ENCODE data around the gene ZAR1L. TPM values are rescaled to one million over a fixed set of nuclear protein-coding genes. Genes with fewer than 3 reads are reported as not detected.

The ZAR1L gene
- total RNA-seq, 1 donor = not detected

- Histone ChIP-seq H2AFZ (ENCODE audit: low read length) (no peak overlapping the region), H4K20me1 (ENCODE audit: insufficient read depth, low read length) (no peaks in the 10 kb centered on the region), H3K4me2 (ENCODE audit: insufficient read depth, low read length) (no peak overlapping the region), H3K9me3 (ENCODE audit: low read depth, low read length) (no peaks in the 10 kb centered on the region), H3K36me3 (ENCODE audit: insufficient read depth, low read length) (peaks cover 7% of the 10 kb centered on the region), H3K27ac (ENCODE audit: low read depth, low read length) (no peak overlapping the region), H3K4me3 (ENCODE audit: insufficient read depth, low read length) (no peak overlapping the region), H3K4me1 (ENCODE audit: insufficient read depth, low read length) (peaks cover 13% of the 10 kb centered on the region), H3K79me2 (ENCODE audit: insufficient read depth, low read length) (no peaks in the 10 kb centered on the region), H3K27me3 (ENCODE audit: insufficient read depth, low read length) (no peaks in the 10 kb centered on the region)
- no peak for DNase-seq (ENCODE audit: insufficient read length, low spot score, missing footprints)
- no peak for TF ChIP-seq CTCF (IDR thresholded peaks at IDR 0.05; ENCODE audit: extremely low read depth, low read depth, low read length)
These were observed 34.1 kb downstream of the ZAR1L start for GRCh38 chr13:32281096-32281495.

DNA sequence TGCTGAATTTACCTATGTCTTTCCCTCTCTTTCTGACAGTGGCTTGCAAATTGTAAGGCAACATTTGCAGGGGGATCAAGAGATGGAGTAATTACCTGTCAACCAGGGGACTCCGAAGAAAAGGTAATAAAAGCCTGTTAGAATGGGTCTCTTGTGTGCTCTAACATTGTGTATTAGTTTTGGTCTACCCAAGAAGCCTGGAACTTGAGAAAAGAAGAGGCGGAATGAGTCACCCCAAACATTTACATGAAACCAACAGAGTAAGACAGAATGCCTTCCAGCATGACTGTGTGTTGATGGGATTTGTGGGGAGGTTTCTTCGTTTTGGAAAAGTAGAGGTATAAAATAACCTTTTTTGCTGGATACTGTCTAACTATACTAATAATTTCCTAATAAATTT is 36.7 kb downstream of the ZAR1L start:
- Histone ChIP-seq H3K4me2 (ENCODE audit: insufficient read depth, low read length) (no peak overlapping the region), H3K4me3 (ENCODE audit: insufficient read depth, low read length) (no peak overlapping the region), H2AFZ (ENCODE audit: low read length) (no peak overlapping the region), H3K79me2 (ENCODE audit: insufficient read depth, low read length) (no peaks in the 10 kb centered on the region), H3K9me3 (ENCODE audit: low read depth, low read length) (no peaks in the 10 kb centered on the region), H3K27me3 (ENCODE audit: insufficient read depth, low read length) (no peaks in the 10 kb centered on the region), H3K36me3 (ENCODE audit: insufficient read depth, low read length) (peaks cover 7% of the 10 kb centered on the region), H3K27ac (ENCODE audit: low read depth, low read length) (peak overlapping the region; percentile 25), H3K4me1 (ENCODE audit: insufficient read depth, low read length) (peaks cover 5% of the 10 kb centered on the region), H4K20me1 (ENCODE audit: insufficient read depth, low read length) (no peaks in the 10 kb centered on the region)
- no peak for TF ChIP-seq CTCF (IDR thresholded peaks at IDR 0.05; ENCODE audit: extremely low read depth, low read depth, low read length)
- DNase-seq (ENCODE audit: insufficient read length, low spot score, missing footprints) = peak; percentile 74

DNA sequence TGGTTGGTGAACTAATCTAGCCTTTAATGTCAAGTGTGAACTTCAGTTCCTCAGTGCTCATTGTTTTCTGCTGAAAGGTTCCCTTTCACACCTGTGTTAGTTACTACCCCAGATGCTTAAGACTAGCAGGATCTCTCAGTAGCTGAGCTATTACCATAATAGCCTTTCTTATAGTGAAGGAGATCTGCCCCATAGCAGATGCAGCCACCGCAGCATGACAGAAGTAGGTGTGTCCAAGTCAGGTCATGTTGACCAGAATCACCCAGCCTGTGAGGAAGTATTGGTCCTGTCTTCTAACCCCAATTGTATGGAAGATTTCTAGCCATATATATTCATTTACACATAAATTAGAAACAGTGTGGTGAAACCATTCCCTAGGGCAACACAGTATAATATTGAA is 37.3 kb downstream of the ZAR1L start:
- Histone ChIP-seq H3K79me2 (ENCODE audit: insufficient read depth, low read length) (no peaks in the 10 kb centered on the region), H3K27me3 (ENCODE audit: insufficient read depth, low read length) (no peaks in the 10 kb centered on the region), H4K20me1 (ENCODE audit: insufficient read depth, low read length) (no peaks in the 10 kb centered on the region), H3K36me3 (ENCODE audit: insufficient read depth, low read length) (peaks cover 7% of the 10 kb centered on the region), H3K27ac (ENCODE audit: low read depth, low read length) (no peak overlapping the region), H2AFZ (ENCODE audit: low read length) (no peak overlapping the region), H3K4me1 (ENCODE audit: insufficient read depth, low read length) (peaks cover 6% of the 10 kb centered on the region), H3K9me3 (ENCODE audit: low read depth, low read length) (no peaks in the 10 kb centered on the region), H3K4me3 (ENCODE audit: insufficient read depth, low read length) (no peak overlapping the region), H3K4me2 (ENCODE audit: insufficient read depth, low read length) (no peak overlapping the region)
- TF ChIP-seq CTCF (IDR thresholded peaks at IDR 0.05; ENCODE audit: extremely low read depth, low read depth, low read length) = no peak
- no peak for DNase-seq (ENCODE audit: insufficient read length, low spot score, missing footprints)

DNA sequence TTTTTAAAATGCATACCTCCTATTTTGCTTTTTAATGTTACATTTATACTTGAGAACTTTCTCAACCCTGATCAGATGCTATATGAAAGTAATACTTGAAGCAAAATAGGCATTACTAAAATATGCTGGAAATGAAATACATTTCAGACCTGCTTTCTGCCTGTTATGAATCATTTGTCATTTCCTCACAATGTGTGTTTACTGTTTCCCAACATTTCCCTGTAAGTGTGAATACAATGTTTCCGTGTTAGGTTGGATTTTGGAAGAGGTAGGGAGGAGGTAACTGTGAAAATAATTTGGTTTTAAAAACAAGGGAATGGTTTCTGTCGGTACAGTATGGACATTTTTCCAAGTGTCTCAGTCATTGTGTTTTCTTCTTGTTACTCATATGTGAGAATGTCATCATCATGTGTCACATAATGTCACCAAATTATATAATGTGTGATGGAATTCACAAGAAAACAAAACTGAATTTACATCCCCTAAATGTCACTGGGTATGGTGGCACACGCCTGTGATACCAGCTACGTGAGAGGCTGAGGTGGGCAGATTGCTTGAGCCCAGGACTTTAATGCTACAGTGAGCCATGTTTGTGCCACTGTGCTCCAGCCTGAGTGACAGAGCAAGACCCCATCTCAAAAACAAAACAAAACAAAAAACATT is 43.0 kb downstream of the ZAR1L start:
- peaks cover 3% of the 10 kb centered on the region for H3K36me3 ChIP-seq (ENCODE audit: insufficient read depth, low read length)
- H3K9me3 ChIP-seq (ENCODE audit: low read depth, low read length) = no peaks in the 10 kb centered on the region
- H3K4me2 ChIP-seq (ENCODE audit: insufficient read depth, low read length) = no peak overlapping the region
- no peak overlapping the region for H3K4me3 ChIP-seq (ENCODE audit: insufficient read depth, low read length)
- peak; percentile 54 for DNase-seq (ENCODE audit: insufficient read length, low spot score, missing footprints)
- H3K27ac ChIP-seq (ENCODE audit: low read depth, low read length) = no peak overlapping the region
- H3K4me1 ChIP-seq (ENCODE audit: insufficient read depth, low read length) = peaks cover 6% of the 10 kb centered on the region
- H3K27me3 ChIP-seq (ENCODE audit: insufficient read depth, low read length) = no peaks in the 10 kb centered on the region
- TF ChIP-seq CTCF (IDR thresholded peaks at IDR 0.05; ENCODE audit: extremely low read depth, low read depth, low read length) = no peak
- H4K20me1 ChIP-seq (ENCODE audit: insufficient read depth, low read length) = no peaks in the 10 kb centered on the region
- H2AFZ ChIP-seq (ENCODE audit: low read length) = no peak overlapping the region
- no peaks in the 10 kb centered on the region for H3K79me2 ChIP-seq (ENCODE audit: insufficient read depth, low read length)
